A673 (cell line): ENCODE results near the gene HDAC4.

Source experiments
- EZH2 ChIP-seq: fragments of 200-600 bp; sonication (generic); IDR thresholded peaks from 2 replicates; pipeline ENCODE4 v1.6.1; 2017; ENCODE audit warnings: borderline replicate concordance, low read depth, mild to moderate bottlenecking, mixed read lengths, antibody characterized with exemption, low read length; ENCODE audit not compliant: poor library complexity, severe bottlenecking
- TF ChIP-seq, protein P1 (sequence below): fragments of 300-800, 200-600 bp; sonication (generic); conservative IDR thresholded peaks from 2 replicates; pipeline ENCODE4 v1.5.1; 2017; ENCODE audit warnings: low read depth, mild to moderate bottlenecking, antibody characterized with exemption, low read length, moderate library complexity, mixed read lengths

DNA sequence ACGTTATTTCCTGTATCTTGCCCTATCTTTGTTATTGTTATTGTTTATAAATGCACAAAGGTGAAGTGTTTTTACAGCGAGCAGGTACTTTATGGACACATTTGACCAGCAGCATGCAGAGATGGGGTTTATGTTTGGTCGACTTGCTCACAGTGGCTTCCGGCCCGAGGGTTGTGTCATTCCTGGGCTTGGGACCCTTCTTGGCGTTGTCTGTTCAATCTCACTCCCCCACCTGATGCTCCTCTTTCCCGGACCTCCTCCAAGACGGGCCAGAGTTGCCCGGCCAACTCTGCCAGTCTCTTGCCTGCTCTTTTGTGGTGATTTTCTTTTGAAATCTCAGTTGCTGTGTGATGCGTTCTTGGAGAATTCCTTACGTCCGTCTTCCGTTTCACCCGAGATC, 399.0 kb downstream of the HDAC4 start:
- no peak for TF ChIP-seq EZH2
- TF ChIP-seq, protein P1, sequence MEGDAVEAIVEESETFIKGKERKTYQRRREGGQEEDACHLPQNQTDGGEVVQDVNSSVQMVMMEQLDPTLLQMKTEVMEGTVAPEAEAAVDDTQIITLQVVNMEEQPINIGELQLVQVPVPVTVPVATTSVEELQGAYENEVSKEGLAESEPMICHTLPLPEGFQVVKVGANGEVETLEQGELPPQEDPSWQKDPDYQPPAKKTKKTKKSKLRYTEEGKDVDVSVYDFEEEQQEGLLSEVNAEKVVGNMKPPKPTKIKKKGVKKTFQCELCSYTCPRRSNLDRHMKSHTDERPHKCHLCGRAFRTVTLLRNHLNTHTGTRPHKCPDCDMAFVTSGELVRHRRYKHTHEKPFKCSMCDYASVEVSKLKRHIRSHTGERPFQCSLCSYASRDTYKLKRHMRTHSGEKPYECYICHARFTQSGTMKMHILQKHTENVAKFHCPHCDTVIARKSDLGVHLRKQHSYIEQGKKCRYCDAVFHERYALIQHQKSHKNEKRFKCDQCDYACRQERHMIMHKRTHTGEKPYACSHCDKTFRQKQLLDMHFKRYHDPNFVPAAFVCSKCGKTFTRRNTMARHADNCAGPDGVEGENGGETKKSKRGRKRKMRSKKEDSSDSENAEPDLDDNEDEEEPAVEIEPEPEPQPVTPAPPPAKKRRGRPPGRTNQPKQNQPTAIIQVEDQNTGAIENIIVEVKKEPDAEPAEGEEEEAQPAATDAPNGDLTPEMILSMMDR: no peak
